Measurements from ENCODE around the gene VSIG8.
A peak's percentile ranks its signal among the peaks of the same experiment; 100 is the strongest.

Gene VSIG8

GRCh38 chr1:159855709-159856108, 6.7 kb downstream of the VSIG8 start:
- no peak for TF ChIP-seq CTCF (IDR thresholded peaks at IDR 0.05; ENCODE audit: low read depth, low read length)
- in situ Hi-C loops (cut with HindIII; ENCODE audit: low sequenced_read_pairs): no loop called here
- H3K4me3 ChIP-seq (ENCODE audit: low read depth, low read length): no peak overlapping the region
- DNase-seq (ENCODE audit: low read depth, low spot score): no peak

- no peak for TF ChIP-seq CTCF (IDR thresholded peaks at IDR 0.05; ENCODE audit: low read depth, low read length)
- DNase-seq (ENCODE audit: low read depth, low spot score): peak; percentile 88
- in situ Hi-C loops (cut with HindIII; ENCODE audit: low sequenced_read_pairs): no loop called here
- H3K4me3 ChIP-seq (ENCODE audit: low read depth, low read length): peak overlapping the region; percentile 51
These were observed 7.7 kb downstream of the VSIG8 start for GRCh38 chr1:159854693-159855192.

- H3K4me3 ChIP-seq (ENCODE audit: low read depth, low read length): peak overlapping the region; percentile 51
- in situ Hi-C loops (cut with HindIII; ENCODE audit: low sequenced_read_pairs): no loop called here
- TF ChIP-seq CTCF (IDR thresholded peaks at IDR 0.05; ENCODE audit: low read depth, low read length): no peak
- peak; percentile 57 for DNase-seq (ENCODE audit: low read depth, low spot score)
These were observed 8.3 kb downstream of the VSIG8 start for GRCh38 chr1:159854116-159854692.

- DNase-seq (ENCODE audit: low read depth, low spot score): peak; percentile 48
- H3K4me3 ChIP-seq (ENCODE audit: low read depth, low read length): peak overlapping the region; percentile 51
- TF ChIP-seq CTCF (IDR thresholded peaks at IDR 0.05; ENCODE audit: low read depth, low read length): no peak
- in situ Hi-C loops (cut with HindIII; ENCODE audit: low sequenced_read_pairs): no loop called here
These were observed 8.9 kb downstream of the VSIG8 start for GRCh38 chr1:159853417-159854115.

GRCh38 chr1:159851407-159851806, 11.1 kb downstream of the VSIG8 start:
- no peak for DNase-seq (ENCODE audit: low read depth, low spot score)
- peak; percentile 17 for TF ChIP-seq CTCF (IDR thresholded peaks at IDR 0.05; ENCODE audit: low read depth, low read length)
- in situ Hi-C loops (cut with HindIII; ENCODE audit: low sequenced_read_pairs): no loop called here
- H3K4me3 ChIP-seq (ENCODE audit: low read depth, low read length): no peak overlapping the region

- in situ Hi-C loops (cut with HindIII; ENCODE audit: low sequenced_read_pairs): no loop called here
- no peak overlapping the region for H3K4me3 ChIP-seq (ENCODE audit: low read depth, low read length)
- TF ChIP-seq CTCF (IDR thresholded peaks at IDR 0.05; ENCODE audit: low read depth, low read length): no peak
- peak; percentile 25 for DNase-seq (ENCODE audit: low read depth, low spot score)
These were observed 12.7 kb downstream of the VSIG8 start for GRCh38 chr1:159849626-159850366.

Data from astrocyte of the spinal cord (primary cell).